HL-60 (cell line): Measurements from ENCODE around the gene LIMCH1.

Experiments
- GABPA ChIP-seq: IDR thresholded peaks from 2 replicates; pipeline ENCODE4 v1.6.1; 2012; ENCODE audit warnings: low read depth
- POLR2AphosphoS5 ChIP-seq: IDR thresholded peaks from 2 replicates; pipeline ENCODE4 v1.6.1; 2012; ENCODE audit warnings: low read depth
- TF ChIP-seq, protein P1 (sequence below): IDR thresholded peaks from one replicate; pipeline ENCODE4 v1.5.1; 2011; ENCODE audit warnings: low read length, control low read depth, inconsistent platforms; ENCODE audit not compliant: insufficient read depth
- TF ChIP-seq, protein P2 (sequence below): IDR thresholded peaks from 2 replicates; pipeline ENCODE4 v1.6.1; 2012; ENCODE audit warnings: low read depth; ENCODE audit not compliant: insufficient replicate concordance

DNA sequence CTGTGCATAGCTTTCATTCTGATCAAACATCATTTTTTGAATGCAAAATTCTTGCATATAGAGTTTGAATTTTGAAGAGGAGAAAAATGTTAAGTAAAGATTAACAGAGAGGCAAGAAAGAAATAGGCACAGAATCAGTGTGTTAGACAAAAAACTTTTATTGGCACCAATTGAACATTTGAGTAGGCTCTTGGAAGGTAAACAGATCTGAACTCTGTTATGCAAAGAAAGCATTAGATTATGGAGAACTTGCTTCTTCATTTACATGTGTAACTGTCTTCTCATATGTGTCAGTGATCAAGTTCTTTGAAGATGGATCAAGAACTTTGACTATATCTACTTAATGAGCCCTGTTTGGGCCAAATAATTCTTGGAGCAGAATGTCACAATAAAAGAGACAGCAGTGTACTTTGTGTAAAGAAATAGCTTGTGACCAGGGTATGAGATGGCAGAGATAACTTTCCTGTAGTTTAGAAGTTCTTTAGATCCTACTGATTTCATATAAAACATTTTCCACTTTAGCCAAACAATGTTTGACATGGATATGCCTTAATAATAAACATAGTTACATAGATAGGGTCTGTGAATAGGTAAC, 61.3 kb downstream of the LIMCH1 start:
- no peak for TF ChIP-seq GABPA
- TF ChIP-seq, protein P1, sequence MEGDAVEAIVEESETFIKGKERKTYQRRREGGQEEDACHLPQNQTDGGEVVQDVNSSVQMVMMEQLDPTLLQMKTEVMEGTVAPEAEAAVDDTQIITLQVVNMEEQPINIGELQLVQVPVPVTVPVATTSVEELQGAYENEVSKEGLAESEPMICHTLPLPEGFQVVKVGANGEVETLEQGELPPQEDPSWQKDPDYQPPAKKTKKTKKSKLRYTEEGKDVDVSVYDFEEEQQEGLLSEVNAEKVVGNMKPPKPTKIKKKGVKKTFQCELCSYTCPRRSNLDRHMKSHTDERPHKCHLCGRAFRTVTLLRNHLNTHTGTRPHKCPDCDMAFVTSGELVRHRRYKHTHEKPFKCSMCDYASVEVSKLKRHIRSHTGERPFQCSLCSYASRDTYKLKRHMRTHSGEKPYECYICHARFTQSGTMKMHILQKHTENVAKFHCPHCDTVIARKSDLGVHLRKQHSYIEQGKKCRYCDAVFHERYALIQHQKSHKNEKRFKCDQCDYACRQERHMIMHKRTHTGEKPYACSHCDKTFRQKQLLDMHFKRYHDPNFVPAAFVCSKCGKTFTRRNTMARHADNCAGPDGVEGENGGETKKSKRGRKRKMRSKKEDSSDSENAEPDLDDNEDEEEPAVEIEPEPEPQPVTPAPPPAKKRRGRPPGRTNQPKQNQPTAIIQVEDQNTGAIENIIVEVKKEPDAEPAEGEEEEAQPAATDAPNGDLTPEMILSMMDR, result no peak
- no peak for TF ChIP-seq POLR2AphosphoS5
- TF ChIP-seq, protein P2, sequence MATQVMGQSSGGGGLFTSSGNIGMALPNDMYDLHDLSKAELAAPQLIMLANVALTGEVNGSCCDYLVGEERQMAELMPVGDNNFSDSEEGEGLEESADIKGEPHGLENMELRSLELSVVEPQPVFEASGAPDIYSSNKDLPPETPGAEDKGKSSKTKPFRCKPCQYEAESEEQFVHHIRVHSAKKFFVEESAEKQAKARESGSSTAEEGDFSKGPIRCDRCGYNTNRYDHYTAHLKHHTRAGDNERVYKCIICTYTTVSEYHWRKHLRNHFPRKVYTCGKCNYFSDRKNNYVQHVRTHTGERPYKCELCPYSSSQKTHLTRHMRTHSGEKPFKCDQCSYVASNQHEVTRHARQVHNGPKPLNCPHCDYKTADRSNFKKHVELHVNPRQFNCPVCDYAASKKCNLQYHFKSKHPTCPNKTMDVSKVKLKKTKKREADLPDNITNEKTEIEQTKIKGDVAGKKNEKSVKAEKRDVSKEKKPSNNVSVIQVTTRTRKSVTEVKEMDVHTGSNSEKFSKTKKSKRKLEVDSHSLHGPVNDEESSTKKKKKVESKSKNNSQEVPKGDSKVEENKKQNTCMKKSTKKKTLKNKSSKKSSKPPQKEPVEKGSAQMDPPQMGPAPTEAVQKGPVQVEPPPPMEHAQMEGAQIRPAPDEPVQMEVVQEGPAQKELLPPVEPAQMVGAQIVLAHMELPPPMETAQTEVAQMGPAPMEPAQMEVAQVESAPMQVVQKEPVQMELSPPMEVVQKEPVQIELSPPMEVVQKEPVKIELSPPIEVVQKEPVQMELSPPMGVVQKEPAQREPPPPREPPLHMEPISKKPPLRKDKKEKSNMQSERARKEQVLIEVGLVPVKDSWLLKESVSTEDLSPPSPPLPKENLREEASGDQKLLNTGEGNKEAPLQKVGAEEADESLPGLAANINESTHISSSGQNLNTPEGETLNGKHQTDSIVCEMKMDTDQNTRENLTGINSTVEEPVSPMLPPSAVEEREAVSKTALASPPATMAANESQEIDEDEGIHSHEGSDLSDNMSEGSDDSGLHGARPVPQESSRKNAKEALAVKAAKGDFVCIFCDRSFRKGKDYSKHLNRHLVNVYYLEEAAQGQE, result no peak
